Activated naive CD8-positive, alpha-beta T cell treated with anti-CD3 and anti-CD28 coated beads for 36 hours (primary cell): Measurements from ENCODE around the gene OSBPL1A. TPM values are rescaled to one million over a fixed set of nuclear protein-coding genes. Genes with fewer than 3 reads are reported as not detected.

Experiments
- DNase-seq: peaks from one replicate; pipeline ENCODE4 v3.0.0; 2021
- H3K27ac Mint-ChIP-seq: one replicate; pipeline ENCODE4 v1.8.0; 2022; ENCODE audit warnings: mild to moderate bottlenecking, moderate library complexity, mixed read lengths
- H3K27me3 Mint-ChIP-seq: one replicate; pipeline ENCODE4 v1.8.0; 2022; ENCODE audit warnings: mild to moderate bottlenecking, mixed read lengths
- H3K36me3 Mint-ChIP-seq: one replicate; pipeline ENCODE4 v1.8.0; 2021; ENCODE audit warnings: mild to moderate bottlenecking, mixed read lengths
- H3K4me1 Mint-ChIP-seq: one replicate; pipeline ENCODE4 v1.8.0; 2021; ENCODE audit warnings: mixed read lengths
- H3K4me3 Mint-ChIP-seq: one replicate; pipeline ENCODE4 v1.8.0; 2022; ENCODE audit warnings: mild to moderate bottlenecking, moderate library complexity, mixed read lengths
- H3K9me3 Mint-ChIP-seq: one replicate; pipeline ENCODE4 v1.8.0; 2022; ENCODE audit warnings: mixed read lengths
- total RNA-seq, 2 experiments: library from RNA; stranded (reverse); gene quantifications; one replicate each; pipeline ENCODE4 v1.2.3, GENCODE V29; 2021

OSBPL1A gene
- total RNA-seq, 2 experiments from 2014 or later: 2.8 to 4.0 TPM

- Mint-ChIP-seq H3K4me1 (peaks cover 2% of the 10 kb centered on the region), H3K9me3 (no peaks in the 10 kb centered on the region), H3K27ac (no peak overlapping the region)
These were observed 152.9 kb downstream of the OSBPL1A start for GRCh38 chr18:24244698-24245097.

GRCh38 chr18:24243677-24244076 is 153.9 kb downstream of the OSBPL1A start:
- H3K27ac Mint-ChIP-seq: no peak overlapping the region
- no peak for DNase-seq
- peaks cover 2% of the 10 kb centered on the region for H3K4me1 Mint-ChIP-seq
- no peaks in the 10 kb centered on the region for H3K27me3 Mint-ChIP-seq
- no peaks in the 10 kb centered on the region for H3K9me3 Mint-ChIP-seq
- no peaks in the 10 kb centered on the region for H3K36me3 Mint-ChIP-seq
- H3K4me3 Mint-ChIP-seq: no peak overlapping the region

More at GRCh38 chr18:24244698-24245097, 152.9 kb downstream of the OSBPL1A start:
- Mint-ChIP-seq H3K4me3 (no peak overlapping the region), H3K36me3 (no peaks in the 10 kb centered on the region), H3K27me3 (no peaks in the 10 kb centered on the region)
- no peak for DNase-seq

- H3K4me1 Mint-ChIP-seq: no peaks in the 10 kb centered on the region
- H3K9me3 Mint-ChIP-seq: no peaks in the 10 kb centered on the region
- H3K4me3 Mint-ChIP-seq: no peak overlapping the region
- no peak overlapping the region for H3K27ac Mint-ChIP-seq
- H3K36me3 Mint-ChIP-seq: no peaks in the 10 kb centered on the region
- DNase-seq: no peak
- H3K27me3 Mint-ChIP-seq: no peaks in the 10 kb centered on the region
These were observed 158.3 kb downstream of the OSBPL1A start for GRCh38 chr18:24239341-24239740.

GRCh38 chr18:24238387-24238786 is 159.2 kb downstream of the OSBPL1A start:
- no peaks in the 10 kb centered on the region for H3K27me3 Mint-ChIP-seq
- no peak for DNase-seq
- H3K4me1 Mint-ChIP-seq: no peaks in the 10 kb centered on the region

GRCh38 chr18:24234850-24235418 is 162.7 kb downstream of the OSBPL1A start:
- Mint-ChIP-seq H3K4me3 (no peak overlapping the region), H3K27ac (no peak overlapping the region), H3K27me3 (no peaks in the 10 kb centered on the region), H3K4me1 (no peaks in the 10 kb centered on the region), H3K36me3 (no peaks in the 10 kb centered on the region), H3K9me3 (no peaks in the 10 kb centered on the region)
- no peak for DNase-seq

More at GRCh38 chr18:24238387-24238786, 159.2 kb downstream of the OSBPL1A start:
- Mint-ChIP-seq H3K4me3 (no peak overlapping the region), H3K36me3 (no peaks in the 10 kb centered on the region), H3K27ac (no peak overlapping the region), H3K9me3 (no peaks in the 10 kb centered on the region)

- no peaks in the 10 kb centered on the region for H3K9me3 Mint-ChIP-seq
- DNase-seq: no peak
- H3K27ac Mint-ChIP-seq: no peak overlapping the region
- no peaks in the 10 kb centered on the region for H3K36me3 Mint-ChIP-seq
- no peaks in the 10 kb centered on the region for H3K27me3 Mint-ChIP-seq
- H3K4me1 Mint-ChIP-seq: no peaks in the 10 kb centered on the region
- H3K4me3 Mint-ChIP-seq: no peak overlapping the region
These were observed 163.3 kb downstream of the OSBPL1A start for GRCh38 chr18:24234330-24234729.

- Mint-ChIP-seq H3K27me3 (no peaks in the 10 kb centered on the region), H3K36me3 (no peaks in the 10 kb centered on the region), H3K9me3 (no peaks in the 10 kb centered on the region), H3K4me3 (no peak overlapping the region), H3K4me1 (no peaks in the 10 kb centered on the region), H3K27ac (no peak overlapping the region)
- no peak for DNase-seq
These were observed 164.8 kb downstream of the OSBPL1A start for GRCh38 chr18:24232800-24233199.

GRCh38 chr18:24231773-24232735 is 165.6 kb downstream of the OSBPL1A start:
- Mint-ChIP-seq H3K27ac (no peak overlapping the region), H3K4me3 (no peak overlapping the region), H3K9me3 (no peaks in the 10 kb centered on the region), H3K36me3 (no peaks in the 10 kb centered on the region), H3K27me3 (peaks cover 3% of the 10 kb centered on the region), H3K4me1 (no peaks in the 10 kb centered on the region)
- no peak for DNase-seq

- DNase-seq: no peak
- Mint-ChIP-seq H3K4me1 (no peaks in the 10 kb centered on the region), H3K9me3 (no peaks in the 10 kb centered on the region), H3K4me3 (no peak overlapping the region), H3K27me3 (peaks cover 3% of the 10 kb centered on the region), H3K36me3 (no peaks in the 10 kb centered on the region), H3K27ac (no peak overlapping the region)
These were observed 166.9 kb downstream of the OSBPL1A start for GRCh38 chr18:24230766-24231165.

GRCh38 chr18:24228667-24229041 is 169.0 kb downstream of the OSBPL1A start:
- no peak overlapping the region for H3K27ac Mint-ChIP-seq
- no peaks in the 10 kb centered on the region for H3K36me3 Mint-ChIP-seq
- no peak for DNase-seq
- H3K9me3 Mint-ChIP-seq: no peaks in the 10 kb centered on the region
- H3K27me3 Mint-ChIP-seq: peaks cover 3% of the 10 kb centered on the region
- H3K4me1 Mint-ChIP-seq: no peaks in the 10 kb centered on the region
- H3K4me3 Mint-ChIP-seq: no peak overlapping the region

- no peak overlapping the region for H3K27ac Mint-ChIP-seq
- DNase-seq: no peak
- H3K4me3 Mint-ChIP-seq: no peak overlapping the region
- no peaks in the 10 kb centered on the region for H3K9me3 Mint-ChIP-seq
- H3K36me3 Mint-ChIP-seq: no peaks in the 10 kb centered on the region
- H3K4me1 Mint-ChIP-seq: no peaks in the 10 kb centered on the region
- H3K27me3 Mint-ChIP-seq: peaks cover 3% of the 10 kb centered on the region
These were observed 169.5 kb downstream of the OSBPL1A start for GRCh38 chr18:24227977-24228666.

- no peaks in the 10 kb centered on the region for H3K4me1 Mint-ChIP-seq
- no peak overlapping the region for H3K27ac Mint-ChIP-seq
- no peaks in the 10 kb centered on the region for H3K9me3 Mint-ChIP-seq
- H3K36me3 Mint-ChIP-seq: no peaks in the 10 kb centered on the region
- no peak for DNase-seq
- H3K27me3 Mint-ChIP-seq: no peaks in the 10 kb centered on the region
- H3K4me3 Mint-ChIP-seq: no peak overlapping the region
These were observed 177.3 kb downstream of the OSBPL1A start for GRCh38 chr18:24220318-24220688.

GRCh38 chr18:24219561-24220317 is 177.9 kb downstream of the OSBPL1A start:
- Mint-ChIP-seq H3K4me3 (no peak overlapping the region), H3K4me1 (no peaks in the 10 kb centered on the region), H3K27ac (no peak overlapping the region), H3K27me3 (no peaks in the 10 kb centered on the region), H3K9me3 (no peaks in the 10 kb centered on the region), H3K36me3 (no peaks in the 10 kb centered on the region)
- no peak for DNase-seq

- Mint-ChIP-seq H3K4me3 (no peak overlapping the region), H3K4me1 (no peaks in the 10 kb centered on the region), H3K36me3 (no peaks in the 10 kb centered on the region), H3K27me3 (no peaks in the 10 kb centered on the region), H3K9me3 (no peaks in the 10 kb centered on the region), H3K27ac (no peak overlapping the region)
- DNase-seq: no peak
These were observed 182.7 kb downstream of the OSBPL1A start for GRCh38 chr18:24214913-24215312.

GRCh38 chr18:24214144-24214543 is 183.5 kb downstream of the OSBPL1A start:
- DNase-seq: no peak
- no peaks in the 10 kb centered on the region for H3K4me1 Mint-ChIP-seq
- H3K9me3 Mint-ChIP-seq: no peaks in the 10 kb centered on the region
- no peaks in the 10 kb centered on the region for H3K27me3 Mint-ChIP-seq
- H3K36me3 Mint-ChIP-seq: no peaks in the 10 kb centered on the region
- no peak overlapping the region for H3K4me3 Mint-ChIP-seq
- no peak overlapping the region for H3K27ac Mint-ChIP-seq
